Ovary (tissue), 9 donors: Measurements from ENCODE around the gene AKAP8L. TPM values are rescaled to one million over a fixed set of nuclear protein-coding genes. Genes with fewer than 3 reads are reported as not detected.
A peak's percentile ranks its signal among the peaks of the same experiment; 100 is the strongest.

ENCODE experiments used
- DNase-seq, 5 donors: peaks; one replicate each; pipeline ENCODE4 v3.0.0-alpha.2; 2019 to 2020
- H3K27ac ChIP-seq, 2 donors: fragments of 200-600 bp; one replicate each; pipeline versions ENCODE4 v1.5.1 to v1.8.0; 2019 to 2022
- H3K27me3 ChIP-seq: fragments of 200-600 bp; one replicate; pipeline ENCODE4 v1.8.0; 2022
- H3K36me3 ChIP-seq: fragments of 200-600 bp; sonication (generic); one replicate; pipeline ENCODE4 v1.5.1; 2019
- H3K4me1 ChIP-seq: one replicate; pipeline ENCODE4 v1.8.1; 2013; ENCODE audit warnings: mild to moderate bottlenecking, moderate library complexity; ENCODE audit not compliant: insufficient read depth
- H3K4me3 ChIP-seq: fragments of 200-600 bp; sonication (generic); one replicate; pipeline ENCODE4 v1.5.1; 2017
- H3K9me3 ChIP-seq, 2 donors: fragments of 200-600 bp in 1 of 2; sonication (generic) in 1 of 2; one replicate each; pipeline versions ENCODE4 v1.5.1 to v1.8.1; 2013 to 2019; ENCODE audit warnings: mild to moderate bottlenecking in 1 of 2, moderate library complexity in 1 of 2
- CTCF ChIP-seq, 3 donors: fragments of 450-650 bp in 2 of 3; fragments of 200-600 bp in 1 of 3; IDR thresholded peaks; one replicate each; pipeline versions ENCODE4 v1.5.1 to v1.8.0; 2016 to 2022; ENCODE audit warnings: antibody characterized with exemption in 3 of 3, mild to moderate bottlenecking in 1 of 3
- EP300 ChIP-seq: sonication (generic); formaldehyde crosslinking; IDR thresholded peaks from one replicate; pipeline ENCODE4 v1.6.1; 2017; ENCODE audit warnings: antibody characterized with exemption
- POLR2A ChIP-seq: fragments of 450-650 bp; IDR thresholded peaks from one replicate; pipeline ENCODE4 v1.6.1; 2017; ENCODE audit warnings: antibody characterized with exemption, mild to moderate bottlenecking, moderate library complexity
- WGBS, 3 donors: extraction: QIAGEN DNeasy Blood & Tissue Kit in 1 of 3; methylation state at CpG; one replicate each; pipeline versions ENCODE4 v1.1.5 to v1.1.7; 2013 to 2017; 5-methylcytosine and 5-hydroxymethylcytosine counted together
- intact Hi-C, 4 donors: fragments of 100-400 bp; cut with DNase I; formaldehyde crosslinking; loops; one replicate each; pipeline versions ENCODE4 v1.11.0 to v1.15.1; 2022 to 2023
- polyA plus RNA-seq, 2 donors: library from polyadenylated mRNA; stranded (reverse); fragments of 200-250 nt in 1 of 2; fragments of 350-450 nt in 1 of 2; fragmentation: Illumina TruSeq in 1 of 2; extraction: RNeasy Lipid Tissue Mini Kit (QIAGEN cat#74804) in 1 of 2; gene quantifications; one replicate each; pipeline ENCODE4 v1.2.3, GENCODE V29; 2013 to 2014
- total RNA-seq, 7 donors: library from RNA; depleted of rRNA in 2 of 7; stranded (reverse); fragments of >200 nt in 2 of 7; fragmentation: NEBNext Ultra II Directional in 3 of 7; extraction: Animal tissue kit (Norgen Biotek cat#: 25700) in 3 of 7; gene quantifications; one replicate each; pipeline versions ENCODE4 v1.1.0 to v1.2.4, GENCODE V29; 2016 to 2023
- donor health status: DM: no; HTN: no; CAD: no; lungs with moderate emphysema.
- donor health status: DM: no; HTN: no; CAD: no.
- donor health status: Bipolar disorder and iron deficiency.
- donor health status: DM: yes; HTN: yes; CAD: no.
- donor health status: DM: no; HTN: no; CAD: no.
- donor health status: DM: yes; HTN: yes; CAD: no.

AKAP8L gene
- total and polyA plus RNA-seq, 9 donors, result 70.3 to 121 (median 93.0) TPM

- peak in 1 of 5 donors; percentile 17 for DNase-seq
- Histone ChIP-seq H3K36me3 (no peaks in the 10 kb centered on the region), H3K9me3 (no peaks in the 10 kb centered on the region), H3K27ac (no peak overlapping the region), H3K27me3 (no peaks in the 10 kb centered on the region), H3K4me1 (no peaks in the 10 kb centered on the region), H3K4me3 (no peak overlapping the region)
- intact Hi-C loops, result loop anchor here in 1 of 4 donors (10.0 kb wide), 1 partner anchor 64 kb away; the partner anchor contains the start of gene AKAP8
- 86 to 93% (median 93%) methylated on average over 25 to 27 of the region's 27 CpGs for WGBS, 3 donors
- TF ChIP-seq CTCF (IDR thresholded peaks at IDR 0.05), result no peak
- no peak for TF ChIP-seq POLR2A
- no peak for TF ChIP-seq EP300
These were observed 19.8 kb upstream of the AKAP8L start for GRCh38 chr19:15438577-15438976.

- TF ChIP-seq POLR2A, result no peak
- TF ChIP-seq EP300, result no peak
- TF ChIP-seq CTCF (IDR thresholded peaks at IDR 0.05), result no peak
- no peak overlapping the region for H3K4me3 ChIP-seq
- H3K9me3 ChIP-seq, result no peaks in the 10 kb centered on the region
- H3K27ac ChIP-seq, result no peak overlapping the region
- intact Hi-C loops, result loop anchor here in 1 of 4 donors (10.0 kb wide), 1 partner anchor 63 kb away; the partner anchor contains the start of gene AKAP8
- WGBS, 3 donors, result 86 to 97% (median 96%) methylated on average over 2 of the region's 2 CpGs
- DNase-seq, result no peak
- H3K36me3 ChIP-seq, result no peaks in the 10 kb centered on the region
- H3K27me3 ChIP-seq, result no peaks in the 10 kb centered on the region
- peaks cover 3% of the 10 kb centered on the region for H3K4me1 ChIP-seq
These were observed 19.3 kb upstream of the AKAP8L start for GRCh38 chr19:15438124-15438496.

- DNase-seq, result peak in 1 of 5 donors; percentile 19
- peaks cover 3% of the 10 kb centered on the region for H3K4me1 ChIP-seq
- 72 to 75% (median 73%) methylated on average over 10 of the region's 10 CpGs for WGBS, 3 donors
- H3K27ac ChIP-seq, result no peak overlapping the region
- no peaks in the 10 kb centered on the region for H3K27me3 ChIP-seq
- no peak overlapping the region for H3K4me3 ChIP-seq
- TF ChIP-seq CTCF (IDR thresholded peaks at IDR 0.05), result no peak
- no peak for TF ChIP-seq EP300
- no peak for TF ChIP-seq POLR2A
- no peaks in the 10 kb centered on the region for H3K36me3 ChIP-seq
- H3K9me3 ChIP-seq, result no peaks in the 10 kb centered on the region
- intact Hi-C loops, result loop anchor here in 1 of 4 donors (10.0 kb wide), 1 partner anchor 63 kb away; the partner anchor contains the start of gene AKAP8
These were observed 18.8 kb upstream of the AKAP8L start for GRCh38 chr19:15437355-15438123.

GRCh38 chr19:15436826-15437110 lies 18.0 kb upstream of the AKAP8L start:
- WGBS, 3 donors, result 84 to 88% (median 85%) methylated on average over 15 of the region's 15 CpGs
- peak in 1 of 5 donors; percentile 13 for DNase-seq
- Histone ChIP-seq H3K9me3 (no peaks in the 10 kb centered on the region), H3K36me3 (no peaks in the 10 kb centered on the region), H3K27me3 (no peaks in the 10 kb centered on the region), H3K27ac (no peak overlapping the region), H3K4me1 (peaks cover 3% of the 10 kb centered on the region), H3K4me3 (no peak overlapping the region)
- TF ChIP-seq POLR2A (no peak), CTCF (IDR thresholded peaks at IDR 0.05) (no peak), EP300 (no peak)
- intact Hi-C loops, result loop anchor here in 1 of 4 donors (10.0 kb wide), 1 partner anchor 62 kb away; the partner anchor contains the start of gene AKAP8
